Spleen (tissue), 7 donors: ENCODE results near the gene RAB43.

Experiments used
- CTCF ChIP-seq, 11 experiments: fragments of 200-600 bp in 7 of 11; fragments of 450-650 bp in 4 of 11; sonication (generic) in 4 of 11; IDR thresholded peaks in 8 of 11; conservative IDR thresholded peaks in 3 of 11; 1 replicate in 7 of 11; 2 replicates in 4 of 11; pipeline versions ENCODE4 v1.4.0 to v1.8.0; 2016 to 2021; ENCODE audit warnings: antibody characterized with exemption in 11 of 11, inconsistent platforms in 4 of 11, mild to moderate bottlenecking in 1 of 11
- POLR2AphosphoS5 ChIP-seq, 3 donors: sonication (generic); formaldehyde crosslinking; IDR thresholded peaks; one replicate each; pipeline ENCODE4 v1.5.1; 2017; ENCODE audit warnings: antibody characterized with exemption in 3 of 3
- donor health status: DM: no; HTN: no; CAD: no; lungs with moderate emphysema.
- donor health status: DM: no; HTN: no; CAD: no.
- donor health status: DM: no; HTN: no; CAD: no.

DNA sequence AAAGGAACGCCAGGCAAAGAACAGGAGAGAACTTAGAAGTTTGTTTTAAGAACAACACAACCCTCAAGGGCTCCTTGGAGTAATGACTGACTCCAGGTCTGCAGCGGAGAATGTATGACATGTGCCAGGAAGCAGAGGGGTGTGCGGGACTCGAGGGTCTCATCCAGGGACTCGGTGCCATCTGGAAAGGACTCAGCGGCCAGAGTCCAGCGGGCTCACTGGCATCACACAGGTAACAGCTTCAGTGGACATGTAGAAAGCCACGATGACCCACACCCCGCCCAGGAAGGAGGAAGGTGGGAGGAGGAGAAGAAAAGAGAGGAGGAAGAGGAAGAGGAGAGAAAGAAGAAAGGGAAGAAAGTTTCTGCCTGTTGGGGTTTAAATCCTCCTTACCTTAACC is 39.6 kb downstream of the RAB43 start:
- TF ChIP-seq POLR2AphosphoS5 (IDR thresholded peaks at IDR 0.05) = no peak
- no peak for TF ChIP-seq CTCF (IDR thresholded peaks at IDR 0.05 in 8 of 11, conservative IDR thresholded peaks at IDR 0.05 in 3 of 11)
